Measurements from ENCODE around the gene SMYD3. TPM values are rescaled to one million over a fixed set of nuclear protein-coding genes. Genes with fewer than 3 reads are reported as not detected.

The SMYD3 gene
- total and polyA plus RNA-seq, 9 donors: 10.8 to 24.0 (median 13.7) TPM

DNA sequence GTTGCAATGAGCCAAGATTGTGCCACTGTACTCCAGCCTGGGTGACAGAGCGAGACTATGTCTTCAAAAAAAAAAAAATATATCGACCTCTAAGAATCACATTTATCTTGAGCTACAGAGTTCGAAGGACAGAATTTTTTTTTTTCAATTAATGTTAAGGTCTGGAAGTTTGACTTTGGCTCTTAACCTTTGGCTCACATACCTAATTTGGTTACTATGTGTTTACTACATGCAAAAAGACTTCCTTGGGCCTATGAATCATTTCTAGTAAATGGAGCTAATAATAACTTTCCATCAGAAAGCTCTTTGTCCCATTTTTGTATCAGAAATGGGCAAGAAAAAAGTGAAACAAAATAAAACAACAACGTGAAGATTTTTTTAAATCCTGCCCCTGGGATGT, 351.2 kb downstream of the SMYD3 start:
- intact Hi-C loops (cut with DNase I): no loop called here
- TF ChIP-seq EP300 (IDR thresholded peaks at IDR 0.05) (no peak), POLR2A (IDR thresholded peaks at IDR 0.05) (no peak)
- TF ChIP-seq, protein P1, sequence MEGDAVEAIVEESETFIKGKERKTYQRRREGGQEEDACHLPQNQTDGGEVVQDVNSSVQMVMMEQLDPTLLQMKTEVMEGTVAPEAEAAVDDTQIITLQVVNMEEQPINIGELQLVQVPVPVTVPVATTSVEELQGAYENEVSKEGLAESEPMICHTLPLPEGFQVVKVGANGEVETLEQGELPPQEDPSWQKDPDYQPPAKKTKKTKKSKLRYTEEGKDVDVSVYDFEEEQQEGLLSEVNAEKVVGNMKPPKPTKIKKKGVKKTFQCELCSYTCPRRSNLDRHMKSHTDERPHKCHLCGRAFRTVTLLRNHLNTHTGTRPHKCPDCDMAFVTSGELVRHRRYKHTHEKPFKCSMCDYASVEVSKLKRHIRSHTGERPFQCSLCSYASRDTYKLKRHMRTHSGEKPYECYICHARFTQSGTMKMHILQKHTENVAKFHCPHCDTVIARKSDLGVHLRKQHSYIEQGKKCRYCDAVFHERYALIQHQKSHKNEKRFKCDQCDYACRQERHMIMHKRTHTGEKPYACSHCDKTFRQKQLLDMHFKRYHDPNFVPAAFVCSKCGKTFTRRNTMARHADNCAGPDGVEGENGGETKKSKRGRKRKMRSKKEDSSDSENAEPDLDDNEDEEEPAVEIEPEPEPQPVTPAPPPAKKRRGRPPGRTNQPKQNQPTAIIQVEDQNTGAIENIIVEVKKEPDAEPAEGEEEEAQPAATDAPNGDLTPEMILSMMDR (IDR thresholded peaks at IDR 0.05): no peak
- no peak overlapping the region for H3K27ac ChIP-seq
- no peaks in the 10 kb centered on the region for H3K27me3 ChIP-seq
- DNase-seq: no peak
- WGBS, 3 donors: 67 to 87% (median 73%) methylated on average over 4 of the region's 4 CpGs
- no peaks in the 10 kb centered on the region for H3K4me1 ChIP-seq (ENCODE audit: insufficient read depth)
- H3K36me3 ChIP-seq: no peaks in the 10 kb centered on the region
- no peak overlapping the region for H3K4me3 ChIP-seq
- no peaks in the 10 kb centered on the region for H3K9me3 ChIP-seq

DNA sequence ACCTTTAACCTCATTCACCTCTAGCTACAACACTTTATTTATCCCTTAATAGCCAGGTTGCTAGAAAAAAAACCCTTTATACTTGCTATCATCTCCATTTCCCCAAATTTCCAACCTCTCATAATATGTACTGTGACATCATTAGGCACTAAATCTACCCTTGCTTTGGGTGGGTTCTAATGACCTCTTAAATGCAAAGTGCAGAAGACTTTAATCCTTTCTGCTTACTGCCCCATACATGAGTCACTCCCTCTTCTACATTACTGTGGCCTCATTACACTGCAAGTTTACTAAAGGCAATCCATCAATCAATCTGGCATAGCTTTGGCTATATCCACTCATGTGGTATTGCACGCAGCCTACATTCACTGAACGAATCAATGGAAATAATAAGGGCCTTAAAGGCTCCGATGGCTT, 353.3 kb downstream of the SMYD3 start:
- no peak for DNase-seq
- intact Hi-C loops (cut with DNase I): no loop called here
- TF ChIP-seq POLR2A (IDR thresholded peaks at IDR 0.05) (no peak), EP300 (IDR thresholded peaks at IDR 0.05) (no peak)
- TF ChIP-seq, protein P1 (IDR thresholded peaks at IDR 0.05): no peak
- no peaks in the 10 kb centered on the region for H3K9me3 ChIP-seq
- no peaks in the 10 kb centered on the region for H3K27me3 ChIP-seq
- H3K27ac ChIP-seq: no peak overlapping the region
- H3K4me1 ChIP-seq (ENCODE audit: insufficient read depth): no peaks in the 10 kb centered on the region
- WGBS, 3 donors: 90 to 99% (median 94%) methylated on average over 3 of the region's 3 CpGs
- no peaks in the 10 kb centered on the region for H3K36me3 ChIP-seq
- no peak overlapping the region for H3K4me3 ChIP-seq

GRCh38 chr1:246152986-246153431, 354.1 kb downstream of the SMYD3 start:
- H3K4me1 ChIP-seq (ENCODE audit: insufficient read depth): no peaks in the 10 kb centered on the region
- WGBS, 3 donors: 86 to 93% (median 93%) methylated on average over 3 of the region's 3 CpGs
- intact Hi-C loops (cut with DNase I): no loop called here
- TF ChIP-seq POLR2A (IDR thresholded peaks at IDR 0.05): no peak
- TF ChIP-seq, protein P1 (IDR thresholded peaks at IDR 0.05): no peak
- TF ChIP-seq EP300 (IDR thresholded peaks at IDR 0.05): no peak
- no peak for DNase-seq
- no peaks in the 10 kb centered on the region for H3K9me3 ChIP-seq
- no peak overlapping the region for H3K4me3 ChIP-seq
- no peak overlapping the region for H3K27ac ChIP-seq
- H3K36me3 ChIP-seq: no peaks in the 10 kb centered on the region
- no peaks in the 10 kb centered on the region for H3K27me3 ChIP-seq

DNA sequence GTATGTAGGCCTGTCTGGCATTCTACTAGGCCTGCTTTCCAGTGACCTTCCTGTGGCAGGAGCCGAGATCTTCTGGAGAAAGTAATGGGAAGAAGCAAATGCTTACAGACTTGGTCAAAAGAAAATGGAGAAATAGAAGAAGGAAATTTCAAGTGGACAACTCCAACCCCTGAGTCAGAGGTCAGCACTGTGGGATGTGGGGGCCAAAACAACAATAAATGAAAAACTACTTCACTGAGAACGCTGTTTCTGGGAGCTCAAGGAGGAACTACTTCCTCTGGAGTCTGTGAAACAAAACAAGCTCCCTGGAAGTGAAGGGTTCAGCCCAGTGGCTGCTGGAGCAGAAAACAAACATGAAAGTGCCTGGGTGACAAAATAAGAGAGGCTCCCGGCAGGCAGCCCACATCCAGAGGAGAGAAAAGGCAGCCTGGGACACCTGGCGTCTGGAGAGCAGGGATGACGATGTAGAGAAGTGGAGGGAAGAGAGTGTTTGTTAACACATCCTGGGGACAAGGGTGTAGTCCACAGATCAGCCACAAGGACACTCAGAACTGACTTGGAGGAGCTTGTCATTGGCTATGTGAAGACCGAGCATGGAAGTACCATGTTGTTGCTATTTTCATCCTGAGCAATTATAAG, 355.2 kb downstream of the SMYD3 start:
- WGBS, 3 donors: 53 to 75% (median 63%) methylated on average over 6 of the region's 6 CpGs
- TF ChIP-seq, protein P1 (IDR thresholded peaks at IDR 0.05): no peak
- no peak for TF ChIP-seq EP300 (IDR thresholded peaks at IDR 0.05)
- TF ChIP-seq POLR2A (IDR thresholded peaks at IDR 0.05): no peak
- Histone ChIP-seq H3K36me3 (no peaks in the 10 kb centered on the region), H3K9me3 (no peaks in the 10 kb centered on the region), H3K27ac (no peak overlapping the region), H3K27me3 (no peaks in the 10 kb centered on the region), H3K4me3 (no peak overlapping the region), H3K4me1 (ENCODE audit: insufficient read depth) (no peaks in the 10 kb centered on the region)
- DNase-seq: no peak
- intact Hi-C loops (cut with DNase I): no loop called here
